Hepatocyte (in vitro differentiated cells): ENCODE data around the gene CSTPP1. TPM values are rescaled to one million over a fixed set of nuclear protein-coding genes. Genes with fewer than 3 reads are reported as not detected.

Experiments
- DNase-seq: peaks from one replicate; pipeline ENCODE4 v3.0.0-alpha.2; 2016; ENCODE audit warnings: low spot score
- H2AFZ ChIP-seq: fragments of 200-600 bp; sonication (generic); 2 replicates; pipeline ENCODE4 v1.6.0; 2016; ENCODE audit warnings: antibody characterized with exemption, mild to moderate bottlenecking
- H3K27ac ChIP-seq: fragments of 200-600 bp; sonication (generic); 2 replicates; pipeline ENCODE4 v1.5.1; 2016; ENCODE audit warnings: mild to moderate bottlenecking
- H3K27me3 ChIP-seq: fragments of 200-600 bp; sonication (generic); 2 replicates; pipeline ENCODE4 v1.6.1; 2016
- H3K36me3 ChIP-seq: fragments of 200-600 bp; sonication (generic); replicated peaks from 2 replicates; pipeline ENCODE4 v1.5.1; 2016; ENCODE audit warnings: low read depth; ENCODE audit not compliant: insufficient read depth
- H3K4me1 ChIP-seq: fragments of 200-600 bp; sonication (generic); 2 replicates; pipeline ENCODE4 v1.5.1; 2016; ENCODE audit warnings: mild to moderate bottlenecking, moderate library complexity; ENCODE audit not compliant: insufficient read depth
- H3K4me2 ChIP-seq: fragments of 200-600 bp; sonication (generic); 2 replicates; pipeline ENCODE4 v1.6.0; 2016
- H3K4me3 ChIP-seq: fragments of 200-600 bp; sonication (generic); 2 replicates; pipeline ENCODE4 v1.5.1; 2016; ENCODE audit warnings: mild to moderate bottlenecking
- H3K79me2 ChIP-seq: fragments of 200-600 bp; sonication (generic); 2 replicates; pipeline ENCODE4 v1.6.0; 2017; ENCODE audit warnings: mild to moderate bottlenecking
- H3K9me2 ChIP-seq: fragments of 200-600 bp; sonication (generic); replicated peaks from 2 replicates; pipeline ENCODE4 v1.6.0; 2017; ENCODE audit warnings: mild to moderate bottlenecking; ENCODE audit not compliant: insufficient read depth
- H3K9me3 ChIP-seq: fragments of 200-600 bp; sonication (generic); 2 replicates; pipeline ENCODE4 v1.5.1; 2016; ENCODE audit warnings: low read depth, mild to moderate bottlenecking
- H4K20me1 ChIP-seq: fragments of 200-600 bp; sonication (generic); 2 replicates; pipeline ENCODE4 v1.6.0; 2016; ENCODE audit warnings: mild to moderate bottlenecking; ENCODE audit not compliant: insufficient read depth, poor library complexity, severe bottlenecking
- CTCF ChIP-seq: fragments of 200-600 bp; sonication (generic); IDR thresholded peaks from 2 replicates; pipeline ENCODE4 v1.5.1; 2016; ENCODE audit warnings: antibody characterized with exemption, mild to moderate bottlenecking; ENCODE audit not compliant: poor library complexity
- EZH2 ChIP-seq: fragments of 200-600 bp; sonication (generic); IDR thresholded peaks from 2 replicates; pipeline ENCODE4 v1.6.1; 2016; ENCODE audit warnings: antibody characterized with exemption, mild to moderate bottlenecking, borderline replicate concordance
- EZH2phosphoT487 ChIP-seq: fragments of 200-600 bp; sonication (generic); IDR thresholded peaks from one replicate; pipeline ENCODE4 v1.6.1; 2018; ENCODE audit warnings: antibody characterized with exemption, mild to moderate bottlenecking, low read depth, moderate library complexity; ENCODE audit not compliant: unreplicated experiment, severe bottlenecking
- WGBS: methylation state at CpG from one replicate; pipeline ENCODE4 v1.1.6; 2016; ENCODE audit warnings: low lambda C conversion rate; ENCODE audit errors: missing lambda C conversion rate; 5-methylcytosine and 5-hydroxymethylcytosine counted together
- polyA plus RNA-seq: library from polyadenylated mRNA; unstranded; fragments of >200 nt; fragmentation: Nextera tagmentation; extraction: Ambion mirVana; gene quantifications from 2 replicates; pipeline ENCODE4 v1.2.1, GENCODE V29; 2016
- total RNA-seq: library from RNA; depleted of rRNA; stranded (reverse); fragments of >200 nt; gene quantifications from 2 replicates; pipeline ENCODE4 v1.2.3, GENCODE V29; 2014

Gene CSTPP1
- total and polyA plus RNA-seq, 2 experiments from 2014 or later = 23.0 to 44.3 TPM

DNA sequence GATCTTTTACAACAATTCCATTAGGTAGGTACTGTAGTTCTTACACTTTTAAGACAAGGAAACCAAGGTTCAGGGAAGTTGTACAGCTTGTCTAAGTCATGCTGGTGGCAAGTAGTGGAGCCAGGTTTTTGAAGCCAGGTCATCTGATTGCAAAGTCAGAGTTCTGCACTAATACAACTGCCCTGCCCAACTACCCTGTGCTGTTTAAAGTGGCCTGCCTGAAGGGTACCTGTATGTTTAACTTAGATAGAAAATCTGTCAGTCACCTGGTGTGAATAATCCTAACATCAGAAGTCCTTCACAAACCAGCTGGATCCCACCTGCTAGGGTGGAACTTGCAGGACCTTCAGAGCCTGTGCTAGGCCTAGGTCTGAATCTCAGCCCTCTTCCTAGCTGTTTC lies 195.9 kb downstream of the CSTPP1 start:
- H3K27ac ChIP-seq = no peak overlapping the region
- H2AFZ ChIP-seq = no peak overlapping the region
- no peaks in the 10 kb centered on the region for H3K36me3 ChIP-seq
- no peak for DNase-seq
- no peak overlapping the region for H3K4me2 ChIP-seq
- H3K9me3 ChIP-seq = no peaks in the 10 kb centered on the region
- TF ChIP-seq EZH2 = no peak
- TF ChIP-seq EZH2phosphoT487 = no peak
- no peak for TF ChIP-seq CTCF
- no peaks in the 10 kb centered on the region for H3K79me2 ChIP-seq
- no peaks in the 10 kb centered on the region for H4K20me1 ChIP-seq
- no peaks in the 10 kb centered on the region for H3K4me1 ChIP-seq
- H3K27me3 ChIP-seq = no peaks in the 10 kb centered on the region
- H3K4me3 ChIP-seq = no peak overlapping the region
- H3K9me2 ChIP-seq = no peaks in the 10 kb centered on the region

- H3K9me2 ChIP-seq = no peaks in the 10 kb centered on the region
- H2AFZ ChIP-seq = no peak overlapping the region
- H4K20me1 ChIP-seq = no peaks in the 10 kb centered on the region
- H3K4me1 ChIP-seq = no peaks in the 10 kb centered on the region
- no peaks in the 10 kb centered on the region for H3K27me3 ChIP-seq
- H3K36me3 ChIP-seq = no peaks in the 10 kb centered on the region
- H3K4me3 ChIP-seq = no peak overlapping the region
- H3K27ac ChIP-seq = no peak overlapping the region
- TF ChIP-seq EZH2 (no peak), CTCF (no peak), EZH2phosphoT487 (no peak)
- no peak overlapping the region for H3K4me2 ChIP-seq
- 52% methylated on average over 1 of the region's 1 CpG for WGBS
- H3K9me3 ChIP-seq = no peaks in the 10 kb centered on the region
- H3K79me2 ChIP-seq = no peaks in the 10 kb centered on the region
- no peak for DNase-seq
Measured at GRCh38 chr11:47132981-47133380, 196.4 kb downstream of the CSTPP1 start.

DNA sequence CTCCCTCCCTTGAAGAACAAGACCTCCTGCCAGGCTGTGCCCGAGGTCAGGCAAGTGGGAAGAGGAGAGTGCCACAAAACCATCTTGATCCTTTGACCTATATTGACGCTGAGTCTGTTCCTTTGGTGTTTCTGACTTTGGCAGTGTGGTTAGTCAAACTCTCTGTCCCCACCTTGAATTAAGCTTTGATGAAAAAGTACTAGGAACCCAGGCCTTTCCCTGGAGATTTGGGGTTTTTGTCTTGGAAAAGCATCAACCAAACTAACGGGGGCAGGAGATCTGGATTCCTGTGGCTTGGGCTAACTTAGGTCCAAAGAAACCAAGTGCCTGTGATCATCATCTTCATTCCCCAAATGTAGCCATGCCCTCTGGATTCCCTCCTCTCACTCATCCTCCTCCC lies 199.8 kb downstream of the CSTPP1 start:
- no peak overlapping the region for H2AFZ ChIP-seq
- no peaks in the 10 kb centered on the region for H4K20me1 ChIP-seq
- no peaks in the 10 kb centered on the region for H3K79me2 ChIP-seq
- 88% methylated on average over 3 of the region's 3 CpGs for WGBS
- no peaks in the 10 kb centered on the region for H3K9me3 ChIP-seq
- H3K4me2 ChIP-seq = no peak overlapping the region
- DNase-seq = no peak
- H3K4me1 ChIP-seq = no peaks in the 10 kb centered on the region
- TF ChIP-seq EZH2 (no peak), CTCF (no peak), EZH2phosphoT487 (no peak)
- H3K36me3 ChIP-seq = no peaks in the 10 kb centered on the region
- no peaks in the 10 kb centered on the region for H3K9me2 ChIP-seq
- H3K27me3 ChIP-seq = no peaks in the 10 kb centered on the region
- H3K4me3 ChIP-seq = no peak overlapping the region
- H3K27ac ChIP-seq = no peak overlapping the region

- no peak overlapping the region for H3K4me2 ChIP-seq
- no peaks in the 10 kb centered on the region for H3K27me3 ChIP-seq
- 92% methylated on average over 3 of the region's 3 CpGs for WGBS
- no peak overlapping the region for H2AFZ ChIP-seq
- H3K9me2 ChIP-seq = no peaks in the 10 kb centered on the region
- no peaks in the 10 kb centered on the region for H3K4me1 ChIP-seq
- DNase-seq = no peak
- H3K9me3 ChIP-seq = no peaks in the 10 kb centered on the region
- no peaks in the 10 kb centered on the region for H3K36me3 ChIP-seq
- no peaks in the 10 kb centered on the region for H3K79me2 ChIP-seq
- no peak overlapping the region for H3K27ac ChIP-seq
- H3K4me3 ChIP-seq = no peak overlapping the region
- TF ChIP-seq EZH2phosphoT487 = no peak
- TF ChIP-seq CTCF = no peak
- no peak for TF ChIP-seq EZH2
- no peaks in the 10 kb centered on the region for H4K20me1 ChIP-seq
Measured at GRCh38 chr11:47136921-47137320, 200.4 kb downstream of the CSTPP1 start.
